GM19372 (cell line): Measurements from ENCODE around the gene SRD5A1.
A peak's percentile ranks its signal among the peaks of the same experiment; 100 is the strongest.
"Not testable (repeated sequence)": the region's sequence is repeated elsewhere in the genome, so short reads cannot be mapped to it uniquely, and the experiment has no call there.

ENCODE experiments used
- ATAC-seq: cut with Tn5 transposase; IDR thresholded peaks from one replicate; pipeline ENCODE4 v1.9.1; 2021; ENCODE audit warnings: mild to moderate bottlenecking, low read depth, moderate library complexity; ENCODE audit not compliant: unreplicated experiment

Gene SRD5A1

GRCh38 chr5:6638236-6638635, 5.0 kb downstream of the SRD5A1 start:
- ATAC-seq = no peak

GRCh38 chr5:6642655-6643054, 9.4 kb downstream of the SRD5A1 start:
- ATAC-seq = no peak

- ATAC-seq = no peak
These were observed 11.6 kb downstream of the SRD5A1 start for GRCh38 chr5:6644794-6645241.

GRCh38 chr5:6645571-6646362, 12.5 kb downstream of the SRD5A1 start:
- ATAC-seq = not testable (repeated sequence)

GRCh38 chr5:6649186-6649585, 15.9 kb downstream of the SRD5A1 start:
- ATAC-seq = no peak

- ATAC-seq = no peak
These were observed 16.4 kb downstream of the SRD5A1 start for GRCh38 chr5:6649681-6650080.

DNA sequence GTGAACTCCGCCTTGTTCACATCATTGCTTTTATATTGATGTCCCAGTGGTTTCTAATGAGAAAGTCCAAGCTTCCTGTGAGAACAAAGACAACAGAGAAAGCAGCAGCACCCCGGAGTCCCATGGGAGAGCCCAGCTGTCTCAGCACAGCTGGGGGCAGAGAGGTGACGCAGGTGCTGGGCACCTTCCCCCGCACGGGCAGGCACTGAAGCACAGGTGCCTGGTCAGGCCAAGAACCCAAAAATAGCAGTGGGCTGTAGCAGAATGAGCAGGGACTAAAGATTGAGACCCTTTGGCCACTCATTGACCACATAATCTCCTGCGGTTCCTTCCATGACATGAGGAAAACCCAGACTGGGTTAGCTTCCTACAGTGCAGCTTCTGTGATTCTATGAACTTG, 18.8 kb downstream of the SRD5A1 start:
- ATAC-seq = no peak

DNA sequence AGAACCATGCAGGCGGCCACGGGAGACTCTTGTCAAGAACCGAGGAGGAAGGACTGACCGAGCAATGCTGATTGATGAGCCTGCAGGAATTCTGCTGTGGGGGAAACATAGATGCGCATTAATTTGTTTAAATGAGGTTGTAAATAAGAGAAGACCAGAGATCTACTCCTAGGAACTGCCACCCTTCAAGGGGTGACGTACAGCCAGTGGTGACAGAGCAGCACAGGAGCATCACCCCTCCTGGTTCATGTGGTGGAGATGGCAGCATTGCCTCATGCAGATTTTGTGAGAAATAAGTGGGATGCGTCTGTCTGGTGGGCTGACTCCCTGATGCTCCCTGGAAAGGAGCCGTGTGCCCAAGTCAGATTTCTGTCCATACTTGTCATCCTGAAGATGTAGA, 22.2 kb downstream of the SRD5A1 start:
- no peak for ATAC-seq

- ATAC-seq = no peak
These were observed 23.4 kb downstream of the SRD5A1 start for GRCh38 chr5:6656680-6657079.

DNA sequence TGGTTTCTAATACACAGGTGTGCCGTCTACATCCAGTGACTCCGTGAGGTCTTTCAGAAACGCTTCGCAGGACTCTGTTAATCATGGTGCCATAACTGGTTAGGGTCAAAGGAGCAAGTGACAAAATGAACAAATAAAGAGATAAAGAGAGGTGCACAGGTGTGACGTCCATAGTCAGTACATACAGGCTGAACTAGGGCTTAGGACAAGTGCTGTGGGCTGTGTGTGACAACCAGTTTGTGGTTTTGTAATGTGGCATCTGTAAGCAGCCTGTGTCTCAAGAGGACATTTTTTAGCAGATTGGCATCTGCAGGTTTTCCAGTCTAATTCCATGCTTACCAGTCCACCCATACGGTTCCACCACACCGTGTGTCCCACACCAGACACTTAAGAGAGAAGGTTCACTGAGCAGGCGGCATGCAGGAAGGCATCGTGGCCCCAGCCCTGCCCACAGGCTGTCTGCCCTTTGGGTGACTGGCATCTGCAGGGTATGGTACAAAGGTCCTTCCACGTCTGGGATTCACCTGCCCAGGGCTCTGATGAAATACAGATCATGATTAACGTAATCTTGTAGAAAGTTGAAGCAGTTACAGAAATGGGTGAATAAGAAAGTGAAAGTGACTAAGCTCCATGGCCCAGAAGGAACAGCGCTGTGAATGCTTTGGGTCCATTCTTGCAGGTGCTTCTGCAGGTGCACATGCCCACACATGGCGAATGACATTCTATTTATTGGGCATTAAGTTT, 26.9 kb downstream of the SRD5A1 start:
- ATAC-seq = peak; percentile 70

DNA sequence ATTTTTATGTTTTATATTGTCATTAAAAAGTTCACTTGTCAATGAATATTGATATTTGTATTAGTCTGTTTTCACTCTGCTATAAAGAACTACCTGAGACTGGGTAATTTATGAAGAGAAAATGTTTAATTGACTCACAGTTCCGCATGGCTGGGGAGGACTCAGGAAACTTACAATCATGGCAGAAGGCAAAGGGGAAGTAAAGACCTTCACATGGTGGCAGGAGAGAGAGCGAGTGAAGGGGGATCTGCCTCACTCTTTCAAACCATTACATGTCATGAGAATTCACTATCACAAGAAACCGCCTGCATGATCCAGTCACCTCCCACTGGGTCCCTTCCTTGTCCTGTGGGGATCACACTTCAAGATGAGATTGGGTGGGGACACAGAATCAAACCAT, 27.4 kb downstream of the SRD5A1 start:
- peak; percentile 51 for ATAC-seq

DNA sequence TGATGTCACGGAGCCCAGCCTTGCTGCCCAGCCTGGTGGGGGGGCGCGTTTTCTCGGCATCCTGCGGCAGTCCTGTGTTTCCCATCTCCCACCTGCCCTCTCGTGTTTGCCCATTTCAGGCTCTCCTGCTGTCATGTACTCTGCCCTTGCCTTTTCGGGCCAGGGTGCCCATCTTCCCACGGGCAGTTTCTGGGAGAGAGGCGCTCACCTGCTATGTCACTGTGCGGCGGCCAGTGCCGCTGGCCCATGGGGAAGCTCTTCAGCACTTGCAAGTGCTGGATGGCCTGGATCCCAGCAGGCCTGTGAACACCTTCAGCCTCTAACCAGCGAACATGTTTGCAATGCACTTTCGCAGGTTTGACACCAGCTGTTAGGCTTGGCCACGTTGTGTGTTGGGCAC, 33.5 kb downstream of the SRD5A1 start:
- no peak for ATAC-seq

DNA sequence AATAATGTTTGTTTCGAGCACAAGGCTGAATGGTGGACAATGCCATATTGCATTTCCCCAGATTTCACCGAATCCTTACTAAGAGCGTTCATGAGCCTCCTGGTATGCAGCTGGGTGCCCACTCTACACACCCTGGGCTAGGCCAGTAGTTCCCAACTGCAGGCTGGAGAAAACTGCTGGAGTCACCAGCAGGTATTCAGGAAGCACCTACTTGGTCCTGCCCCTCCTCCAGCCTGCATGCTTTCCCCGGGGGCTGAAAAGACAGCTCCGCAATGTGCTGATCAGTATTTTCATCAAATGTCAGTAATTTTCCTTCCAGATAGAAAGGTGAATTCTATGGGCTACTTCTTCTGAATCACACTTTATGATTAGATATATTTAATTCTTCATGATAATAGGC, 34.4 kb downstream of the SRD5A1 start:
- no peak for ATAC-seq

DNA sequence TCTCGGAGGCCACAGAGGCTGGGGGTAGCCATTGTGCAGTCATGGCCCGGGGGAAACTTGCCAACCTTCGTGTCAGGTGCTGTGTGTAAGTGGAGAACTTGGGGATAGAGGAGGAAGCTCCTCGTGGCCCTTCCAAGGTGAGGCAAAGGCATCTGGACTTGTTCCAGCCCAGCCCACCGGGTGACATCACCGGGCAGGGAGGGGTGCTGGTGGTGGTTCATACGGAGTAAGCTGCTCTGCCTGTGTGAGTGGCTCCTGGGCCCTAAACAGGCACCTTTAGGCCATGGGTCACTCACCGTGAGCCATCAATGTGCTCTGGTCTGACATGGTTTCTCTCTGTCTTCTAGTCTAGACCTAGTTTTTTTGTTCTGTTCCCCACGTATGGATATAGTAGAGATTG, 35.5 kb downstream of the SRD5A1 start:
- ATAC-seq = not testable (repeated sequence)

- ATAC-seq = no peak
These were observed 39.8 kb downstream of the SRD5A1 start for GRCh38 chr5:6673031-6673430.

DNA sequence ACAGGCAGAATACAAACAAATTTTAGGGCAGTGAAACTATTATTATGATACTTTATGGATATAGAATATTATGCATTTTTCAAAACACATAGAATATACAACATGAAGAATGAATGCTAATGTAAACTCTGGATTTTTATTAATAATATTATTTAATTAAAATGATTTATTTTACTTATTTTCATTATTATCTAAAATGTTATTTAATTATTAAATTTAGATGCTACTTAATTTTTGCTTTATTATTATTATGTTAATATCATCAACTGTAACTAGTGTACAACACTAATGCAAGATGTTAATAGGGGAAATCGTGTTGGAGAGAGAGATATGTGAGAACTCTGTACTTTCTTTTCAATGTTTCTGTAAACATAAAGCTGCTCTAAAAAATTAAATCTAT, 40.7 kb downstream of the SRD5A1 start:
- no peak for ATAC-seq

- no peak for ATAC-seq
These were observed 41.2 kb downstream of the SRD5A1 start for GRCh38 chr5:6674421-6674820.

GRCh38 chr5:6674886-6675285, 41.6 kb downstream of the SRD5A1 start:
- ATAC-seq = no peak

GRCh38 chr5:6675784-6676491, 42.7 kb downstream of the SRD5A1 start:
- ATAC-seq = no peak

DNA sequence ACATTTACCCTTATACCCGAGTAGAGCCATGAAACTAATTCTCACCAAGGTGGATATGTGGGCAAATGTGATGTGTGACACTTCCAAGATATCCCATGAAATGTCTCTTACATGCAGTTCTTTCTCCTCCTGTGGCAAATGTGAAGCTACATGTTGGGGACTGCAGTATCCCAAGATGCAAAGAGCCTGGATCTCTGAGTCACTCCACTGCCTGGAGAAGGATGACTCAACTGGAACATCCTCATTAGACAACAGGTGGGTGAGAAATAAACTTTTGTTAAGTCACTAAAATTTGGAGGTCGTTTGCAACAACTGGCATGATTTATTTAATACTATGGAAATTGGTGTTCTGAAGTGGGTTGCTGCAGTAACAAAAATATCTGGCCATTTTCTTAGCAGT, 43.5 kb downstream of the SRD5A1 start:
- ATAC-seq = no peak

DNA sequence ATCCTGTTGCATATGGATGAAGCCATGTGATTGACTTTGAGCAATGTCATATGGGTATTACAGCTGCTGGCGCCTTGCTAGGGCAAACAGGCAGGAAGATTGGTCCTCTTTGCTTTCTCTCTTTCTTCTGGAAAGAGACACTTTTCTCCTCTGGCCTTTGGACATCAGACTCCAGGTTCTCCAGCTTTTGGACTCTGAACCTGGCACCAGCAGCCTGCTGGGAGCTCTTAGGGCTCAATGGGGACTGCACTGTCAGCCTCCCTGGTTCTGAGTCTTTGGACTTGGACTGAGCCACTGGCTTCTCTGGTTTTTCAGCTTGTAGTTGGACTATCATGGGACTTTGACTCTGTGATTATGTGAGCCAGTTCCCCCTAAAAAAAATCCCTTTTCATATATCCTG, 45.1 kb downstream of the SRD5A1 start:
- ATAC-seq = no peak
